Measurements from ENCODE around the gene PCDHA11.
"Not testable (repeated sequence)": the region's sequence is repeated elsewhere in the genome, so short reads cannot be mapped to it uniquely, and the experiment has no call there.

The PCDHA11 gene

GRCh38 chr5:140849831-140850634 lies 18.7 kb upstream of the PCDHA11 start:
- DNase-seq, result not testable (repeated sequence)

GRCh38 chr5:140855772-140856674 lies 12.7 kb upstream of the PCDHA11 start, which contains the start of gene PCDHA10:
TSS of gene PCDHA10 (plus strand) at chr5:140855897. CDS start at chr5:140856049, 152 bp downstream.
- DNase-seq, result no peak

GRCh38 chr5:140857177-140857986 lies 11.4 kb upstream of the PCDHA11 start:
- no peak for DNase-seq

GRCh38 chr5:140857987-140858240 lies 10.8 kb upstream of the PCDHA11 start:
- DNase-seq, result no peak

- DNase-seq, result no peak
Measured at GRCh38 chr5:140862441-140863295, 6.1 kb upstream of the PCDHA11 start.

GRCh38 chr5:140869555-140869886 lies 764 bp downstream of the PCDHA11 start:
- DNase-seq, result no peak

GRCh38 chr5:140870221-140871201 lies 1.8 kb downstream of the PCDHA11 start:
- no peak for DNase-seq

GRCh38 chr5:140875085-140876065 lies 6.6 kb downstream of the PCDHA11 start, which contains the start of gene PCDHA12:
TSS of gene PCDHA12 (plus strand) at chr5:140875308. CDS start at chr5:140875473, 165 bp downstream.
- DNase-seq, result no peak

GRCh38 chr5:140876541-140877261 lies 7.9 kb downstream of the PCDHA11 start:
- not testable (repeated sequence) for DNase-seq

GRCh38 chr5:140877262-140877581 lies 8.5 kb downstream of the PCDHA11 start:
- DNase-seq, result no peak

- no peak for DNase-seq
Measured at GRCh38 chr5:140881889-140882590, 13.3 kb downstream of the PCDHA11 start, which contains the start of gene PCDHA13. TSS of gene PCDHA13 (plus strand) at chr5:140882124. CDS start at chr5:140882269, 145 bp downstream.

GRCh38 chr5:140882591-140882899 lies 13.8 kb downstream of the PCDHA11 start:
- no peak for DNase-seq

- no peak for DNase-seq
Measured at GRCh38 chr5:140883373-140883772, 14.6 kb downstream of the PCDHA11 start.

- DNase-seq, result no peak
Measured at GRCh38 chr5:140883927-140884697, 15.4 kb downstream of the PCDHA11 start.

GRCh38 chr5:140916325-140916724 lies 47.6 kb downstream of the PCDHA11 start:
- no peak for DNase-seq
